OCI-LY3 (cell line): ENCODE data around the gene IL3.

Source experiments
- H2AFZ ChIP-seq: fragments of 200-600, 300-600 bp; shearing (Covaris generic); 2 replicates; pipeline ENCODE4 v1.6.0; 2014; ENCODE audit warnings: antibody characterized with exemption, low read depth, low read length
- H3K27ac ChIP-seq: fragments of 200-600, 300-600 bp; sonication (generic); 2 replicates; pipeline ENCODE4 v1.5.1; 2014; ENCODE audit warnings: mild to moderate bottlenecking, low read length, moderate library complexity, mixed read lengths
- H3K27me3 ChIP-seq: fragments of 200-600, 300-600 bp; sonication (generic); 2 replicates; pipeline ENCODE4 v1.6.1; 2014; ENCODE audit warnings: low read depth, low read length, mixed read lengths
- H3K36me3 ChIP-seq: fragments of 200-600, 300-600 bp; sonication (generic); replicated peaks from 2 replicates; pipeline ENCODE3; 2014; ENCODE audit warnings: low read depth, low read length, mixed read lengths
- H3K4me1 ChIP-seq: fragments of 300-600, 200-600 bp; sonication (generic); 2 replicates; pipeline ENCODE4 v1.6.1; 2014; ENCODE audit warnings: low read length, mixed read lengths
- H3K4me2 ChIP-seq: fragments of 200-600, 300-600 bp; sonication (generic); 2 replicates; pipeline ENCODE4 v1.6.1; 2014; ENCODE audit warnings: low read length, mixed read lengths
- H3K4me3 ChIP-seq: fragments of 300-600, 200-600 bp; sonication (generic); 2 replicates; pipeline ENCODE4 v1.5.1; 2014; ENCODE audit warnings: antibody characterized with exemption, mild to moderate bottlenecking, low read length, moderate library complexity
- H3K79me2 ChIP-seq: fragments of 300-600, 200-600 bp; shearing (Covaris generic); 2 replicates; pipeline ENCODE4 v1.6.1; 2014; ENCODE audit warnings: mild to moderate bottlenecking, low read length, mixed read lengths
- H3K9ac ChIP-seq: fragments of 300-600, 200-600 bp; shearing (Covaris generic); 2 replicates; pipeline ENCODE4 v1.6.0; 2014; ENCODE audit warnings: mild to moderate bottlenecking, low read length, moderate library complexity
- H3K9me3 ChIP-seq: fragments of 200-600, 300-600 bp; shearing (Covaris generic); 2 replicates; pipeline ENCODE4 v1.6.1; 2014; ENCODE audit warnings: low read length, mixed read lengths; ENCODE audit not compliant: insufficient read depth
- H4K20me1 ChIP-seq: fragments of 200-600, 300-600 bp; sonication (generic); 2 replicates; pipeline ENCODE4 v1.6.1; 2016; ENCODE audit warnings: low read length, mixed read lengths; ENCODE audit not compliant: insufficient read depth
- EZH2phosphoT487 ChIP-seq: fragments of 200-600 bp; shearing (Covaris generic); IDR thresholded peaks from 2 replicates; pipeline ENCODE4 v1.6.1; 2018; ENCODE audit warnings: antibody characterized with exemption, mixed run types, low read depth
- TF ChIP-seq, protein P1 (sequence below): fragments of 200-600, 300-600 bp; sonication (generic); IDR thresholded peaks from 2 replicates; pipeline ENCODE4 v1.5.1; 2014; ENCODE audit warnings: antibody characterized with exemption, low read length, low read depth

IL3 gene

DNA sequence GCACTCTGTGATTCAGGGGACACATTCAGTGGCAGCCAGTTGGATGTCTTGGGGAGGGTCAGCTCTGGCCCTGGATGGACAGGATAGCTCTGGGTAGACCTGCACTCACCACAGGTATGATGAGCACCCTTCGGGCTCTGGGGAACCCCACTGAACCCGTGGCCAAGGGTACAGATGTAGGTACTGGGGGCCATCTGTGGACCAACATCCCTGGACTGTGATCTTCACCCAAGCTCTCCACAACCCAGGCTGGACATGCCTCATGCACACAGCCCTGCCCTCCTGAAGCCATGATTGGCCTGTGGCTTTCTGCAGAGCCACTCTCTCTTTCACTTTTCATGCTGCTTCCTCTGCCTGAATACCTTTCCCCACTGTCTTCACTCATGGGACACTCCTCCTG, 33.4 kb upstream of the IL3 start:
- no peaks in the 10 kb centered on the region for H3K4me1 ChIP-seq
- H3K4me2 ChIP-seq: no peak overlapping the region
- no peak overlapping the region for H3K4me3 ChIP-seq
- H2AFZ ChIP-seq: no peak overlapping the region
- H3K9me3 ChIP-seq: no peaks in the 10 kb centered on the region
- peaks cover 41% of the 10 kb centered on the region for H3K27me3 ChIP-seq
- TF ChIP-seq, protein P1, sequence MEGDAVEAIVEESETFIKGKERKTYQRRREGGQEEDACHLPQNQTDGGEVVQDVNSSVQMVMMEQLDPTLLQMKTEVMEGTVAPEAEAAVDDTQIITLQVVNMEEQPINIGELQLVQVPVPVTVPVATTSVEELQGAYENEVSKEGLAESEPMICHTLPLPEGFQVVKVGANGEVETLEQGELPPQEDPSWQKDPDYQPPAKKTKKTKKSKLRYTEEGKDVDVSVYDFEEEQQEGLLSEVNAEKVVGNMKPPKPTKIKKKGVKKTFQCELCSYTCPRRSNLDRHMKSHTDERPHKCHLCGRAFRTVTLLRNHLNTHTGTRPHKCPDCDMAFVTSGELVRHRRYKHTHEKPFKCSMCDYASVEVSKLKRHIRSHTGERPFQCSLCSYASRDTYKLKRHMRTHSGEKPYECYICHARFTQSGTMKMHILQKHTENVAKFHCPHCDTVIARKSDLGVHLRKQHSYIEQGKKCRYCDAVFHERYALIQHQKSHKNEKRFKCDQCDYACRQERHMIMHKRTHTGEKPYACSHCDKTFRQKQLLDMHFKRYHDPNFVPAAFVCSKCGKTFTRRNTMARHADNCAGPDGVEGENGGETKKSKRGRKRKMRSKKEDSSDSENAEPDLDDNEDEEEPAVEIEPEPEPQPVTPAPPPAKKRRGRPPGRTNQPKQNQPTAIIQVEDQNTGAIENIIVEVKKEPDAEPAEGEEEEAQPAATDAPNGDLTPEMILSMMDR: no peak
- TF ChIP-seq EZH2phosphoT487: no peak
- no peaks in the 10 kb centered on the region for H3K79me2 ChIP-seq
- no peaks in the 10 kb centered on the region for H3K36me3 ChIP-seq
- H3K27ac ChIP-seq: no peak overlapping the region
- no peaks in the 10 kb centered on the region for H4K20me1 ChIP-seq
- no peak overlapping the region for H3K9ac ChIP-seq

DNA sequence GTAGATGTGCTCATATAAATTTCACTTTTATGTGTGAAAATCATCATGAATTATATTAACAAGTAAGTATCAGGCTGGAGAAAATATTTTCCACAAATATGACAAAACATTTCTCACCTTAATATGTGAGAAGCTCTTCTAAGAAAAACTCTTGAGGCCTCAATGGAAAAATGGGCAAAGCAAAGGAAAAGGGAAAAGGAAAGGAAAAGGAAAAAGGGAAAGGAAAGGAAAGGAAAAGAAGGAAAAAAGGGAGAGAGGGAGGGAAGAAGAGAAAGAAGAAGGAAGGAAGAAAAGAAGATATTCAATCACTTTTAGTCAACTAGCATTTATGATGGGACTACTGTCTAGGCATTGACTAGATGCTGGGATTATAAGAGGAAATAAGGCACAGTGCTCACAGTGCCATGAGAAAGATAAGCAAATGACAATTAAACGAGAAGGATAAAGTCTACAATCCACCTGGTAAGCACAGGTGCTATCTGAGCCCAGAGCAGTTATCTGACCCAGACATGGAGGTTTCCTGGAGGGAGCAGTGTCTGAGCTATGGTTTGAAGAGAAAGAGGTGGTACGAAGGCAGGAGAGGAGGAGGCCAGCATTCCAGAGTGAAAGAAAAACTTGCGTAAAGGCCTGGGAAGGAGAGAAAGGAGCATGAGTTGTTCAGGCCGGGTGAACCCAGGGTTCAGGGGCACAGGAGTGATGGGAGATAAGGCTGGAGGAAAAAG, 30.7 kb upstream of the IL3 start:
- no peaks in the 10 kb centered on the region for H3K4me1 ChIP-seq
- no peak for TF ChIP-seq EZH2phosphoT487
- TF ChIP-seq, protein P1: no peak

DNA sequence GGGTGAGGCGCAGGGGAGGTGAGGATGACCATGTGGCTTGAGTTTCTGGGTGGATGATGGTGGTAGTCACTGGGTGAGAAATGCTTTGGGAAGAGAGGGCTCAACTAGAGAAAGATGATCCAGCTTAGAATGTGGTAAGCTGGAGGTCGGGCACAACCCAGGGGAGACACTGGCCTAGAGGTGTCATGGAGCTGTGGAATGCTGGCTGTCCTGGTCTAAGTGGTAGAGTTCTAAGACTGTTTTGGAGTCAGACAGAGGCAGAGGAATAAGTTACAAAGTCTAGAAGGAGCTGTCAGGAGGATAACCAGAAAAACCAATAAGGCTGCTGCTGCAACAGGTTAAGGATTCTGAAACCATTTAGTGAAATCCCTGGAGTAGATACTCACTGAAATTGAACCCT, 29.8 kb upstream of the IL3 start:
- Histone ChIP-seq H3K79me2 (no peaks in the 10 kb centered on the region), H3K9ac (no peak overlapping the region), H3K4me2 (no peak overlapping the region), H3K36me3 (no peaks in the 10 kb centered on the region), H2AFZ (no peak overlapping the region), H3K27ac (no peak overlapping the region), H3K4me1 (no peaks in the 10 kb centered on the region), H3K9me3 (no peaks in the 10 kb centered on the region), H4K20me1 (no peaks in the 10 kb centered on the region), H3K27me3 (peaks cover 18% of the 10 kb centered on the region), H3K4me3 (no peak overlapping the region)
- TF ChIP-seq, protein P1: no peak
- no peak for TF ChIP-seq EZH2phosphoT487

More for the DNA sequence above, 30.7 kb upstream of the IL3 start:
- no peak overlapping the region for H2AFZ ChIP-seq
- no peak overlapping the region for H3K9ac ChIP-seq
- no peaks in the 10 kb centered on the region for H3K9me3 ChIP-seq
- H3K4me3 ChIP-seq: no peak overlapping the region
- H3K27ac ChIP-seq: no peak overlapping the region
- H3K79me2 ChIP-seq: no peaks in the 10 kb centered on the region
- no peaks in the 10 kb centered on the region for H4K20me1 ChIP-seq
- H3K4me2 ChIP-seq: no peak overlapping the region
- H3K27me3 ChIP-seq: peaks cover 24% of the 10 kb centered on the region
- H3K36me3 ChIP-seq: no peaks in the 10 kb centered on the region

DNA sequence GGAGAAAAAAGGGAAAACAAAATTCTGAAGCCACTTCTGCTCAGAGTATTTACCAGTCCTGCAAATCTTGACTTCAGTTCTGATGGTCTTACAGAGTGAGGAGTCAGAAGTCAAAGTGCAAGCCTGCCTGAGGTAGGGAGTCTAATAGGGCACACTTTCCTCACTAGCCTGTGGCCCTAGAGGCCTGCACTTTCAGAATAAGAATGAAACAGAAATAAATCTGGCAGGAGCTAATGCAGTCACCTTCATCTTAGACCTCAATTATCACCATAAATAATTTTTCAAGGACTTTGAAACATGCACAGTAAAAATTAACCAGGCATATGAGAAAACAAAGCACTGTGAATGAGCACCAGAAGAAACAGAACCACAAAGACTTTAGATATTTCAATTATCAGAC, 28.3 kb upstream of the IL3 start:
- H3K4me1 ChIP-seq: no peaks in the 10 kb centered on the region
- no peak overlapping the region for H3K4me2 ChIP-seq
- no peak overlapping the region for H3K9ac ChIP-seq
- H3K27me3 ChIP-seq: peaks cover 26% of the 10 kb centered on the region
- H4K20me1 ChIP-seq: no peaks in the 10 kb centered on the region
- TF ChIP-seq, protein P1: no peak
- no peak for TF ChIP-seq EZH2phosphoT487
- no peaks in the 10 kb centered on the region for H3K9me3 ChIP-seq
- H3K4me3 ChIP-seq: no peak overlapping the region
- H3K36me3 ChIP-seq: no peaks in the 10 kb centered on the region
- H3K79me2 ChIP-seq: no peaks in the 10 kb centered on the region
- H2AFZ ChIP-seq: no peak overlapping the region
- H3K27ac ChIP-seq: no peak overlapping the region
